LNCAP (cell line): ENCODE measurements around the gene RASAL1.

Experiments used
- CTCF ChIP-seq: fragments of 450-650 bp; IDR thresholded peaks from 2 replicates; pipeline ENCODE4 v1.5.1; 2017; ENCODE audit warnings: mild to moderate bottlenecking

Gene RASAL1

GRCh38 chr12:113086249-113087164 lies 49.1 kb downstream of the RASAL1 start:
- no peak for TF ChIP-seq CTCF

GRCh38 chr12:113083863-113084435 lies 51.6 kb downstream of the RASAL1 start:
- no peak for TF ChIP-seq CTCF

GRCh38 chr12:113082486-113083148 lies 52.9 kb downstream of the RASAL1 start:
- TF ChIP-seq CTCF, result no peak

GRCh38 chr12:113081873-113082272 lies 53.7 kb downstream of the RASAL1 start:
- no peak for TF ChIP-seq CTCF

GRCh38 chr12:113077859-113078255 lies 57.7 kb downstream of the RASAL1 start:
- no peak for TF ChIP-seq CTCF

GRCh38 chr12:113077057-113077858 lies 58.3 kb downstream of the RASAL1 start:
- no peak for TF ChIP-seq CTCF

- TF ChIP-seq CTCF, result no peak
Measured at GRCh38 chr12:113075137-113075683, 60.4 kb downstream of the RASAL1 start.
